ENCODE results near the gene TERF2IP. TPM values are rescaled to one million over a fixed set of nuclear protein-coding genes. Genes with fewer than 3 reads are reported as not detected.

The TERF2IP gene
- polyA plus RNA-seq (ENCODE audit: insufficient read length in 4 of 4), result 10 to 100 TPM; 85.2 to 91.8 (median 87.3) TPM

- DNase-seq (ENCODE audit: low read depth in 4 of 4, low spot score in 3 of 4), result peak; percentile 86 to 89 (median 88)
Observed at GRCh38 chr16:75647492-75648264, at the start of gene TERF2IP, which contains the start of gene KARS1. Gene TERF2IP, plus strand, starts transcription at chr16:75647773. Its CDS starts 110 bp downstream, at chr16:75647883. Gene KARS1, minus strand, starts transcription at chr16:75647665. Its CDS starts 26 bp downstream, at chr16:75647639.

GRCh38 chr16:75599452-75600277 is 47.9 kb upstream of the TERF2IP start:
- no peak for DNase-seq (ENCODE audit: low read depth in 4 of 4, low spot score in 3 of 4)

DNA sequence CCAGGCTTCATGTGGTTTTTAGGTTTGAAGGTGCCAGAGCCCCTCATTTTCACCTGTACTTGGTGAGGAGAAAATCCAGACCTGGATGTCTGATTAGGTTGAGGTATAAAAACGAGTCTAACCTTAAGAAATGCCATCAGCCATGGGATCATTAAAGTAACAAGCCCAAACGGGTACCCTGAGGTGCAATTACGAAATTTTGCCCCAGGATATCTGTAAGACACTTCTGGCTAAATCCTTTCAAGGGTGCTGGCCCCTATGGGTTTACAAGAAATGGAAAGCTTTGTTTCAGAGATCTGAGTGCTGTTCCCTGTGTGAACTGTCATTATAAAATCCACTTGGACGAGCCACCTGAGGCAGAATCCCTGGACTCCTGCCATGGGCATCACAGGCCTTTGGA is 44.3 kb upstream of the TERF2IP start:
- no peak for DNase-seq (ENCODE audit: low read depth in 4 of 4, low spot score in 3 of 4)

- DNase-seq (ENCODE audit: low read depth in 4 of 4, low spot score in 3 of 4), result no peak
Observed at GRCh38 chr16:75606507-75606906, 41.1 kb upstream of the TERF2IP start.

DNA sequence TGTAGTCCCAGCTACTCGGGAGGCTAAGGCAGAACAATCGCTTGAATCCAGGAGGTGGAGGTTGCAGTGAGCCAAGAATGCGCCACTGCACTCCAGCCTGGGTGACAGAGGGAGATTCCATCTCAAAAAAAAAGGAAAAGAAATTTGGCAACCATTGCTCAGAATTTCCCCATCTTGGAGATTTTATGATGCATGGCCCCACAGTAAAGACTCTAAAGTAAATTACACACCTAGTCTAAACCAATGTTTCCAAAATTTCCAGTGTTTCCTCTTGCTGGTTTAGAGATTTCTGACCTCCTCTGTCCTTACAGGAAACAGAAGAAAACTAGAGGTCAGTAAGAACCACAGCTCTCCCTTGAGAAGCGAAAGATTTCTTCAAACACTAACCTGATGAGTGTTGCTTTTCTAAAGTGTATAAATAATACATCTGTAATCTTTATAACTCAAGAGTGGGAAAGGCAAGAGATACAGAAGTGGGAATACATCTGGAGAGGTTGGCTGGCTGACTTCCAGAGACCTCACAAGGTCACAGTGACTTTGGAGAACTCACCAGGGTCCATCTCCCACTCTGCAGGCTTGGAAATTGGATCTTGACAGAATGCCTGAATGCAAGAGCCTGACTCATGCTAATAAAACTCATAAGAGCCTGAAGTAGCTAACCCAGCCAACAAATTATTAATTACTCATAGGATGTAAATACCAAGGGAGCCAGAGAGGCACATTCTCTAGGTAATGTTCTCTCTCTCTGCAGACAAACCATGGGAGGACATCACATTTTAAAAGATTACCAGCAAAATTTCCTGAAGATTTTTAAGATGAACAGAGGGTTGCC is 33.3 kb upstream of the TERF2IP start:
- DNase-seq (ENCODE audit: low read depth in 4 of 4, low spot score in 3 of 4), result no peak

DNA sequence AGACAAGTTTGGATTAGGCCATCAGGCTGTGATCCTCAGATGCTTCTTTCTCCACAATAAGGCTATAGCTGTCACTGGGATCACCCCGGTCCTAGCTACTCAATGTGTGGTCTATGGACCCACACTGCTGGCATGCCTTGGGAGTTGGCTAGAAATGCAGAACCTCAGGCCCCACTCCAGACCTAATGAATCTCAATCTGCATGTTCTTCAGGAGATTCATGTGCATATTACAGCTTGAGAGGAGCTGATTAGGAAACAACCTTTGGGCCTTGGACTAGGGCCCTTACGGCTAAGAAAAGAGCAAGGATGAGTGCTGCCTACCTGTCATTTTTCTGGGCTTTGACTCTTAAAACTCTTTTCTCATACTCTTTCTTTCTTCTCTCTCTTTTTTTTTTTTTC is 32.0 kb upstream of the TERF2IP start:
- DNase-seq (ENCODE audit: low read depth in 4 of 4, low spot score in 3 of 4), result no peak

DNA sequence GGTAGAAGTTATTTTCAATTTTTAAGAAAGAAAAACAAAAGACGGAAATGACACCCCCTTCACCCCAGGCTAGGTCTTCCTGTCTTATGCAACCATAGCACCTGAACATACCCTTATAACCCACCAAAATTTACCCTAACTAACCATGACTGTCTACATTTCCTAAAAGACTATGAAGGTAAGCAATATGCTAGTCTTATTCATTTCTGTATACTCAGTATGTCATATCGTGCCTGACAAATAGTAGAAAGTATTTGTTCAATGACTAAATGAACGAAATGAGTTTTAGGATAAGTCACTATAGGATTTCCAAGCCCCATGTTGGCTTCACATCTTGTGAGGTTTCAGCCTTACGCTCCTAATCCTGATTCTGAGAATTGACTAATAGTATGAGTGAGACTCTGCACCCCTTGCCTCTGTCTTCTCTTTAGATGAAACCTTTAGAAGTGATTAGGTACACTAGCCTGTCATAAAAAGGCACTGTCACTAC is 31.0 kb upstream of the TERF2IP start:
- no peak for DNase-seq (ENCODE audit: low read depth in 4 of 4, low spot score in 3 of 4)

GRCh38 chr16:75617121-75617520 is 30.5 kb upstream of the TERF2IP start:
- no peak for DNase-seq (ENCODE audit: low read depth in 4 of 4, low spot score in 3 of 4)

DNA sequence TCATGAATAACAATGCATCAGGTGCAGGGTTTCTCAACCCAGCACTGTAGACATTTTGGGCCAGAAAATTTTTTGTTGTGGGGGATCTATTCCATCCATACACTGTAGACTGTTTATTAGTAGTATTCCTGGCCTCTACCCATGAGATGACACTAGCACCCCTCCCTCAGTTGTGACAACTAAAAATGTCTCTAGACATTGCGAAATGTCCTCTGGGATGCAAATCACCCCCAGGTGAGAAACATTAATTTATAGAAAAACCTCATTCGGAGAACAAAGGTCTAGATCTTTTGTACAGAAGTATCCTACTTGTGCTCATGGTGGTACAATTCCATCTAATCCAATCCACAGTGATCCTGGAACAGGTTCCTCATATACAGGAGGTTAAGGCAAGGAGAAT is 28.8 kb upstream of the TERF2IP start:
- no peak for DNase-seq (ENCODE audit: low read depth in 4 of 4, low spot score in 3 of 4)

DNA sequence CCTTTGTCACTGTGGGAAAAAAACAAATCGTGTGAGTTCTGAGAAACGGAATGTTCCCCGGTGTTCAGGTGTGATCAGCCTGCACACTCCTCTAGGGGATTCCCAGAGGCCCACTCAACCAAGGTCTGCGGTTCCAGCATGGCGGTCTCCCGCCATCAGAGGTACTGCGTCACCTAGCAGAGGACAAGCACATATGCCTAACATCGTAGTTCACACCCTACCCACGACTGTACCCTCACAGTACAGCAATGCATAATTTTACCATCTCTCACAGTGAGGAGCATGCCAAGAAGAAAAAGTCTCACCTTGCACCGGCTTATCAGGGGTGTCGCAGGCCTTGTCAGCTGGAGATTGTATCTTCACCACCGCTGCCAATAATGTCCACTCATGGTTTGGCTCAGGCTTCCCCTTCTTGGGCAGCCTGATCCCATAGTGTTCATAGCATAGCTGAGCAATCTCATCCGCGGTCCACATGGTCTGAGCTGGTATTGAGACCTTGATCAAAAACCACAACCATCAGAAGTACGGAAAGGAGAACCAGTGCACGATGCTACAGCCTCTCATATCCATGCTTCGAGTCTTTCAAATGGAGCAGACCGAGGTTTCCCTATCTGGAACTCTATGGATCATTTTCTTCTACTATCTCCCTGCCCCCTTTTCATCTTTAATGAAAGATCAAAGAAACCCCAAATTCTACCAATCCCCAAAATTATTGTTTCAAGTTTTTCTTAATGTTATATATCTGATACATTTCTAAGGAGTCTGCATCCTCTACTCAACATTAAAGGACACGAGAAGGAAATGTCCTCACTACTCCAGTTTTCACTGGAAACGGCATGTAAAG is 27.0 kb upstream of the TERF2IP start:
- DNase-seq (ENCODE audit: low read depth in 4 of 4, low spot score in 3 of 4), result no peak

GRCh38 chr16:75621170-75621477 is 26.4 kb upstream of the TERF2IP start:
- DNase-seq (ENCODE audit: low read depth in 4 of 4, low spot score in 3 of 4), result no peak

DNA sequence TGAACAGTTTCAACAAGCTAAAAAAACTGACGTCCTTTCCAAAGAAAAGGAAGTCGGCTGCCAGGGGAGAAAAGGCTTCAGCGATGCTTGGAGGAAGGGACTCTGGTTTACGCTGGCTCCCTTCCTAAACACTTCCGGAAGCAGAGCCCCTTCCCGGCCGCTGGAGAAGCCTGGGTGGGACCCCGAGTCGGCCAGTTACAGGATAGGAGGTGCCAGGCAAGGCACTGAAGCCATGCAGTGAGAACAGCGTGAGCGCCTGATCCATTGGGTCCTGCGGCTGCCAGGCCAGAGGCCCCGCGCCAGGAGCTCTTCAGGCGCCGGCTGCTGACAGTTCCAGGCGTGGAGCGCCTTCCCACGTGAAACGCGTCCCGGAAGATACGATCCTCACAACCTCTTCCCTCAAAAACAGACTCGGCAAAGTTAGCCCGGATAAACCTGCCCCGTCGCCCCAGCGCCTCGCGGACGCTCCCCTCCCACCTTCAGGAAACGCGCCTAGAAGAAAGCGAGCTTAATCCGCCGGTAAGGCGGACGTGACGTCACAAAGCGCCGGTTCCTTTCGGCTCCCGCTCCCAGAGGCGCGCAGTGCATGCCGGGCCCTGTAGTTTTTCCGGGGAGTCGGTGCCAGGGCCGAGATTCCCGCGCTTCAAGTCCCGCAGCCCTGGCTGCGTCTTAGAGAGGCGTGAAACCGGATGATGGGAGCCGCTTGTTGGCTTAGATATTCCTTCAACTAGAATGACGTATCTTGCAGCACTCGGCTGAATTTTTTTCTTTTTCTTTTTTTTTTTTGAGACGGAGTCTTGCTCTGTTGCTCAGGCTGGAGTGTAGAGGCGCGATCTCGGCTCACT is 24.6 kb upstream of the TERF2IP start, which contains the start of gene ADAT1:
TSS of gene ADAT1 (minus strand) at position 521 of the 845 bp plus-strand sequence. CDS start 2,482 bp downstream, outside the sequence.
- DNase-seq (ENCODE audit: low read depth in 4 of 4, low spot score in 3 of 4), result peak; percentile 94 to 98 (median 97)

- no peak for DNase-seq (ENCODE audit: low read depth in 4 of 4, low spot score in 3 of 4)
Observed at GRCh38 chr16:75624921-75625334, 22.6 kb upstream of the TERF2IP start.

- no peak for DNase-seq (ENCODE audit: low read depth in 4 of 4, low spot score in 3 of 4)
Observed at GRCh38 chr16:75626806-75627205, 20.8 kb upstream of the TERF2IP start.

- no peak for DNase-seq (ENCODE audit: low read depth in 4 of 4, low spot score in 3 of 4)
Observed at GRCh38 chr16:75627851-75628250, 19.7 kb upstream of the TERF2IP start.

DNA sequence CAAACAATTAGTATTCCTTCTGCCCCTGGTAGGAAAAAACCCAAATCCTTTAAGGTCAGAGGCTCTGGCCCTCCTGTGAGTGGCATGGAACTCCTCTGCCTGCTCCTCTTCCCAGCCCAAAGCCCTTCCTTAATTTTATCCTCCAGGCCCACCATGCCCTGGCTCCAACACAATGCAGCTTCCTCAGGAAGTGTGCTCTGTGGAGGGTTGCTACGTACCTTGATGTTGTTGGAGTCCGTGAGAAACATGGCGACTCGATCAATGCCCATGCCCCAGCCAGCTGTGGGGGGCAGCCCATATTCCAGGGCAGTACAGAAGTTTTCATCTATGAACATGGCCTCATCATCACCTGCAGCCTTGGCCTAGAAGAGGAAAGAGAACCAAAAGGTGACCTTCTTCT is 19.2 kb upstream of the TERF2IP start:
- no peak for DNase-seq (ENCODE audit: low read depth in 4 of 4, low spot score in 3 of 4)

DNA sequence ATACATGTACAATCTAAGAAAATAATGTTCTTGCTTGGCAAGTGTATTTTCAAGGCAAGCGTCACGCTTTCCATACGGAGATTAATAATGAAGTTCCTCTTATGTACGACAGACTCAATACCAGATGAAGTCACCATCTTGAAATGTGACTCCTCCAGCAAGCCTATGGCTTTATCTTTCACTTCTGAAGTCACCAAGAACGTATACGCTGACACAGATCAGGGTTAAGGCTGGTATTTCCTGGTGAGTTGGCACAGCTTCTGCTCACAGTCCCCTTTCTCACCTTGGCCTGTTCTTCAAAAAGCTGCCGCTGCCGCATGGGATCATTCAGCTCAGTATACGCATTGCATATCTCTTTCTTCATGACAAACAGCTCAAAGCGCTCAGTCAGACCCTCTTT is 18.4 kb upstream of the TERF2IP start:
- DNase-seq (ENCODE audit: low read depth in 4 of 4, low spot score in 3 of 4), result no peak

- no peak for DNase-seq (ENCODE audit: low read depth in 4 of 4, low spot score in 3 of 4)
Observed at GRCh38 chr16:75630052-75630451, 17.5 kb upstream of the TERF2IP start.

GRCh38 chr16:75632857-75633256 is 14.7 kb upstream of the TERF2IP start:
- no peak for DNase-seq (ENCODE audit: low read depth in 4 of 4, low spot score in 3 of 4)
